Ascending aorta (tissue), 2 donors: ENCODE data around the gene MTARC2. TPM values are rescaled to one million over a fixed set of nuclear protein-coding genes. Genes with fewer than 3 reads are reported as not detected.

ENCODE experiments used
- DNase-seq, 2 donors: peaks; one replicate each; pipeline ENCODE4 v3.0.0-alpha.2; 2019; ENCODE audit warnings: low spot score in 2 of 2
- H3K27ac ChIP-seq, 2 donors: fragments of 200-600 bp; sonication (generic); one replicate each; pipeline ENCODE4 v1.5.1; 2016 to 2017; ENCODE audit warnings: mild to moderate bottlenecking in 1 of 2
- H3K27me3 ChIP-seq: fragments of 200-600 bp; sonication (generic); one replicate; pipeline ENCODE4 v1.5.1; 2017
- H3K36me3 ChIP-seq, 2 donors: fragments of 200-600 bp; sonication (generic); one replicate each; pipeline ENCODE4 v1.5.1; 2016
- H3K4me1 ChIP-seq, 2 donors: fragments of 200-600 bp; sonication (generic); one replicate each; pipeline ENCODE4 v1.5.1; 2016 to 2017; ENCODE audit warnings: mild to moderate bottlenecking in 1 of 2
- H3K4me3 ChIP-seq, 2 donors: fragments of 200-600 bp; sonication (generic); one replicate each; pipeline ENCODE4 v1.5.1; 2016 to 2017; ENCODE audit warnings: mild to moderate bottlenecking in 1 of 2
- H3K9me3 ChIP-seq, 2 donors: fragments of 200-600 bp; sonication (generic); one replicate each; pipeline ENCODE4 v1.5.1; 2016
- CTCF ChIP-seq, 3 experiments: fragments of 200-600 bp in 2 of 3; fragments of 450-650 bp in 1 of 3; sonication (generic) in 2 of 3; IDR thresholded peaks; one replicate each; pipeline ENCODE4 v1.5.1; 2016 to 2019; ENCODE audit warnings: antibody characterized with exemption in 3 of 3, mild to moderate bottlenecking in 1 of 3, moderate library complexity in 1 of 3
- intact Hi-C: fragments of 100-400 bp; cut with DNase I; formaldehyde crosslinking; loops from one replicate; pipeline ENCODE4 v1.15.1; 2023
- total RNA-seq: library from RNA; depleted of rRNA; stranded (reverse); fragments of >200 nt; gene quantifications from one replicate; pipeline ENCODE4 v1.1.0, GENCODE V29; 2016

The MTARC2 gene
- total RNA-seq, 1 donor from 2014 or later: 23.7 TPM

- Histone ChIP-seq H3K4me3 (no peak overlapping the region), H3K36me3 (no peaks in the 10 kb centered on the region), H3K27me3 (no peaks in the 10 kb centered on the region), H3K4me1 (peaks cover 3 to 4% of the 10 kb centered on the region in 2 donors), H3K27ac (no peak overlapping the region), H3K9me3 (no peaks in the 10 kb centered on the region)
- no peak for TF ChIP-seq CTCF (IDR thresholded peaks at IDR 0.05)
- DNase-seq: no peak
- intact Hi-C loops: no loop called here
Measured at GRCh38 chr1:220819467-220820026, 71.4 kb downstream of the MTARC2 start.

- intact Hi-C loops: no loop called here
Measured at GRCh38 chr1:220824031-220824989, 76.2 kb downstream of the MTARC2 start.

GRCh38 chr1:220825819-220826551 is 77.9 kb downstream of the MTARC2 start:
- Histone ChIP-seq H3K9me3 (no peaks in the 10 kb centered on the region), H3K27ac (no peak overlapping the region), H3K4me1 (peaks cover 0 to 10% of the 10 kb centered on the region in 2 donors), H3K36me3 (no peaks in the 10 kb centered on the region), H3K27me3 (no peaks in the 10 kb centered on the region), H3K4me3 (no peak overlapping the region)
- no peak for TF ChIP-seq CTCF (IDR thresholded peaks at IDR 0.05)
- DNase-seq: no peak
- intact Hi-C loops: no loop called here

More at GRCh38 chr1:220824031-220824989, 76.2 kb downstream of the MTARC2 start:
- H3K27me3 ChIP-seq: no peaks in the 10 kb centered on the region
- no peak overlapping the region for H3K27ac ChIP-seq
- no peaks in the 10 kb centered on the region for H3K36me3 ChIP-seq
- no peaks in the 10 kb centered on the region for H3K9me3 ChIP-seq
- DNase-seq: no peak
- no peak overlapping the region for H3K4me3 ChIP-seq
- TF ChIP-seq CTCF (IDR thresholded peaks at IDR 0.05): no peak
- H3K4me1 ChIP-seq: peaks cover 2 to 4% of the 10 kb centered on the region in 2 donors

GRCh38 chr1:220826729-220827128 is 78.6 kb downstream of the MTARC2 start:
- intact Hi-C loops: no loop called here
- no peak for DNase-seq

More at GRCh38 chr1:220826729-220827128, 78.6 kb downstream of the MTARC2 start:
- Histone ChIP-seq H3K9me3 (no peaks in the 10 kb centered on the region), H3K36me3 (no peaks in the 10 kb centered on the region), H3K27ac (no peak overlapping the region), H3K27me3 (no peaks in the 10 kb centered on the region), H3K4me1 (peaks cover 0 to 10% of the 10 kb centered on the region in 2 donors), H3K4me3 (no peak overlapping the region)
- no peak for TF ChIP-seq CTCF (IDR thresholded peaks at IDR 0.05)
